GM12801 (cell line): ENCODE data around the gene WASL.

Experiments used
- TF ChIP-seq, protein P1 (sequence below): IDR thresholded peaks from one replicate; pipeline ENCODE4 v1.5.1; 2011; ENCODE audit warnings: control low read depth; ENCODE audit not compliant: insufficient read length; ENCODE audit errors: extremely low read depth

WASL gene

DNA sequence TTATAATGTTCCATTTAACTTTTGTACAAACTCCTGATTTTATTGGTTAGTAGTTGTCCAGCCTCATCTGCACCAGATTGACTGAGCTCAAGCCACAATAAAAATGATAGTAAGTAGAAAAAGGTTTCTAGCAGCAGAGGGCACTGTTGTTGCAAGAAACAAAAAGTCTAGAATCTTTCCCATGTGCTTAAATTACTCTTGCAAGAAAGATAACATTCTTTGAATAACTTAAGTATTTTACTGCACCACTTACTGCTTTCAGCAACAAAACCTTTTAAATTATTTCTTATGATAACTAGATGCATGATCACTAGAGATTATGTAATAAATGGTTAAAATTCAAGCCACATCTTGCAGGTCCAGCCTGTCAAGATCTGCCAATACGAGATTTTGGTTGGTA is 66.1 kb downstream of the WASL start:
- TF ChIP-seq, protein P1, sequence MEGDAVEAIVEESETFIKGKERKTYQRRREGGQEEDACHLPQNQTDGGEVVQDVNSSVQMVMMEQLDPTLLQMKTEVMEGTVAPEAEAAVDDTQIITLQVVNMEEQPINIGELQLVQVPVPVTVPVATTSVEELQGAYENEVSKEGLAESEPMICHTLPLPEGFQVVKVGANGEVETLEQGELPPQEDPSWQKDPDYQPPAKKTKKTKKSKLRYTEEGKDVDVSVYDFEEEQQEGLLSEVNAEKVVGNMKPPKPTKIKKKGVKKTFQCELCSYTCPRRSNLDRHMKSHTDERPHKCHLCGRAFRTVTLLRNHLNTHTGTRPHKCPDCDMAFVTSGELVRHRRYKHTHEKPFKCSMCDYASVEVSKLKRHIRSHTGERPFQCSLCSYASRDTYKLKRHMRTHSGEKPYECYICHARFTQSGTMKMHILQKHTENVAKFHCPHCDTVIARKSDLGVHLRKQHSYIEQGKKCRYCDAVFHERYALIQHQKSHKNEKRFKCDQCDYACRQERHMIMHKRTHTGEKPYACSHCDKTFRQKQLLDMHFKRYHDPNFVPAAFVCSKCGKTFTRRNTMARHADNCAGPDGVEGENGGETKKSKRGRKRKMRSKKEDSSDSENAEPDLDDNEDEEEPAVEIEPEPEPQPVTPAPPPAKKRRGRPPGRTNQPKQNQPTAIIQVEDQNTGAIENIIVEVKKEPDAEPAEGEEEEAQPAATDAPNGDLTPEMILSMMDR: no peak

DNA sequence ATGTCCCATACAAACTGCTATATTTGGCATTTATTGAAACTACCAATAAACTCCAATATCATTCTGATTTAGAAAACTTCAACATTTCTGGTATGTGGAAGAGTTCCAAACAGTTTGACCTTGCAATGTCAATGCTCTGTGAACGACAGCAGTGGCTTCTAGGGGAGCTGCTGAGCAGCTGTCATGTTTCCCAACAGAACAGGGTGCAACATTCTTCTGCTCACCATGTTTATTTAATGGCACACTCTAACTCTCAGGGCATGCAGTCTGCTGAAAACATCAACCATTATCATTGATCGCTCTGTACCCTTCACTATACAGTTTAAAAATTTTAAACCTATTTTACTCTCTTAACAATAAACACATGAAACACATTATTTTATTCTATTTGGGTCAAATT is 67.2 kb downstream of the WASL start:
- TF ChIP-seq, protein P1: no peak

DNA sequence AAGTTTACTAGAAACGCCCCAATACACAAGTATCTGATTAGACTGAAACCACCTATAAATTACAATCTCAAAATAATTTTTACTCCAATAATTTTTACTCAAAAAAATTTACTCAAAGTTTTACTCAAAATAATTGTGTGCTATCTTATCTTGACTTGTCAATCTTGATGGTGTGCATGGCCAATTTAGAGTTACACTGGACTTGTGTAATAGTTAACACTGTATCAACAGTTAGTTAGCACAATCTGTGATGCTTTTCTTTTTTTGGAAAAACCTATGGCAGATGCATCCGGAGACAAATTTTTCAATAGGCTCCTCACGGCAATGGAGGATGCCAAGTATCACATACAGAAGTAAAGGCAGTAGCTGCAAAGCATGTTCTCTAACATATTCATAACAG is 68.2 kb downstream of the WASL start:
- TF ChIP-seq, protein P1: no peak

DNA sequence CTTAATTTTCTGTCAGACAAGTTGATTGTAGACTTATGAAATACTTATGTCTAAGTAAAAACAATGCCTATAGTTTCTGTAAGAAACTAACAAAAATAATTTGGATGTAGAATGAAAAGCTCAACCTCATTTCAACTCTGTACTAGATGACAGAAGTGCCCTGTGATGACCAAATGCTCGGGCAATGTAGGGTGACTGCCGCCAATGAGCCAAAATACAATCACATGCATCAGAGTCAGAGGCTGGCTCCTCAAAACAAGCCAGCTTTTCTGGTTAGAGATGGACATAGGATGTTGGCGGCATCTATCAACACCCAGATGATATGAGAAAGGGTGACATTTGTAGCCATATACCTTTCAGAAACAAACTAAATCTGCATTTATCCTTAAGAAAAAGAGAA is 69.2 kb downstream of the WASL start:
- TF ChIP-seq, protein P1: no peak

DNA sequence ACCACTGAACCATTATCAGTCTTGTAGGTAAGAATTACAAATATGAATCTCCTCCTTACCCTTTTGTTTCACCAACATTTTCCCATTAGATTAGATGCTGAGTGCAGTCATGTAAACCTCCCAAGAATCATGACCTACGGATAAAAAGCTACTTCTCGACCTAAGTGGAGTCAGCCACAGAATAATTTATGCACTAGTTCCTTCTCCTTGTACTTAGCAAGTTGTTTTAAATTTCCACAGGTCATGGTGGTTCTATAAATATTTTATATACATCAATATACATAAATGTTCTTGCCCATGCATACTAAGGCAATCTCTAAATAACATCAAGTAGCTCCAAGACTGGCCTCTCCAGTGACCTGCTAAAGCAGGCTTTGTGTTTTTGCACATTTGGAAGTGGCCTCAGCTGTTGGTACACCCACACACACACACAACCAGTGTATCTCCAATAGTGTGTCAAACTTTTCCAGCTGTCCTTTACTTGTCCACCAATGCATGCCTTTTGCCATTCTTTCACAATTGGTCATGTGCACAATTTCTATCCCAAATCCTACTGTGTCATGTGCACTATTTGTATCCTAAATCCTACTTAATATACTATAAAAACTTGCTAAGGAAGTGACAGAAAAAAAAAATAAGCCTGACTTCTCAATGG is 71.6 kb downstream of the WASL start:
- TF ChIP-seq, protein P1: no peak

DNA sequence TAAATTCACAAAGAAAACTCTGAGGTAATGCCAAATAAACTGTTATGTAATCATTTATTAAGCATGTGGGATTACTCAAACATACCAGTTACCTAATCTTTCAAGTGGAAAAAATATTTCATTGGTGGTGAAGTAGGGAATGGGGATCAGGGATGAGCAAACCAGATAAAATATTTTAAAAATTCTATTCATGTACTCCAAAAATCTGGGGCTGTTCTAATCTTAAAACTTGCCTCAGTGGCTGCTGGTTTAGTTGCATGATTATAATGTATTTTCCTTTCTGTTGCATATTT is 73.7 kb downstream of the WASL start:
- TF ChIP-seq, protein P1: no peak

DNA sequence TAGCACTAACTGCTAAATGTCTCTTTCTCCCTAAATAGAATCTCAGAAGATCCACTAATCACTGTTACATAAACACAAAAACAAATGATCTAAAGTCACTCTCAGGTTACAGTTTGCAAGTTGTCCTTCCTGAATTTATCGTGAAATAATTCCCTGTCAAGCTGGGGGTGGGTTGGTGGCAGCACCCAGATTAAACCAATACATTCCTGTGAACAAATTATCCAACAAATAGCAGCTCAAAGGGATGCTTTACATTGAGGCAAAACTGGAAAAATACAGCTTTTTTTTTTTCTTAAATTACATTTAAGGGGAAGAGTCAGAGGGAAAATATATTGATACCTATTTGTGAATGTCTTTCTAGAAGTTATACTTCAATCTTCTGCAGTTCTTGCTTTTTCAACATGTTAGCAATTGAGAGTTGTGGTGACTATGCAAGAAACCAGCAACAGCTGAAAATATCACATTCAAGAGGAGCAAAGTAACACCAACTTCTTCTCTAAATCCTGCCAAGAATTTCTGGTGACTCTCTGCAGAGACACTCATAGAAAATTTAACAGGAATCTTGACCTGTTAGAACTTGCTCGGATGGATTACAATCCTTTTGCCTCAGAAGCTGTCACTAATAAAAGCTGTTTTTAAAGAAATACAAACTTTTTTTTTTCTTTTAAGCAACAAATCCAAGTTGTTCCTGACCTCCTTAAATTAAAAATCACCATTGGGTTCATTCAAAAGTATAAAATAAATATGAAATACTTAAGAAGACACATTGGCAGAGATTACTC is 74.2 kb downstream of the WASL start:
- TF ChIP-seq, protein P1: no peak
